Epithelial cell of proximal tubule (primary cell): ENCODE measurements around the gene GRK5. TPM values are rescaled to one million over a fixed set of nuclear protein-coding genes. Genes with fewer than 3 reads are reported as not detected.

Experiments
- DNase-seq: peaks from one replicate; pipeline ENCODE4 v3.0.0-alpha.2; 2011; ENCODE audit warnings: low read depth
- H3K4me3 ChIP-seq: 2 replicates; pipeline ENCODE4 v1.5.1; 2011; ENCODE audit warnings: low read depth, mild to moderate bottlenecking, low read length
- CTCF ChIP-seq: conservative IDR thresholded peaks from 2 replicates; pipeline ENCODE4 v1.5.1; 2012; ENCODE audit warnings: low read depth, mild to moderate bottlenecking, low read length
- total RNA-seq: library from RNA; depleted of rRNA; stranded (reverse); fragments of >200 nt; gene quantifications from 2 replicates; pipeline ENCODE4 v1.2.3, GENCODE V29; 2015

Gene GRK5
- total RNA-seq, 1 donor from 2014 or later: 2.8 TPM

GRCh38 chr10:119504651-119505050 is 297.3 kb downstream of the GRK5 start:
- DNase-seq: no peak
- no peak for TF ChIP-seq CTCF
- H3K4me3 ChIP-seq: no peak overlapping the region

DNA sequence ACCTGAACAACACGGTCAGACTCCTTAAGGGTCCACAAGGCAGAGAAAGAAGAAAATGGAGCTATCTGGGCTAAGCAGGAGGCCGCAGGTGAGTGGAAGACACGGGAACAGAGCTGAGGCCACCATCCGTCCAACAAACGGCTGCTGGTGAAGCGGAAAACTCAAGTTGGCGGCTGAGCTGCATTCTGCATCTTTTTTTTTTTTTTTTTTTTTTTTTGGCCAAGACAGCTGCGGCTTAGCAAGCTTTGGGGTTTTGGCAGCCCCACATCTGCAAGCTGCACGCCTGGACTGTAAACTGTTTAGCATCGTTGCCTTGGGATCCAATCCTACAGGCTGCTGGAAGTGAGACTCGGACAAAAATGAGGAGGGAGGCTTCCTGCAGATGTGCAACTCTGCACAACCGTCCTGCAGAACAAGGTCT is 297.8 kb downstream of the GRK5 start:
- DNase-seq: no peak
- no peak overlapping the region for H3K4me3 ChIP-seq
- no peak for TF ChIP-seq CTCF

Other genes with a start within 250 kb of the GRK5 start
- 3.9 and 8.0 TPM in 2 replicates for gene NANOS1, start 177.9 kb upstream of the GRK5 start, total RNA-seq
- 94.3 and 102 TPM in 2 replicates for gene EIF3A, start 126.8 kb upstream of the GRK5 start, total RNA-seq
- gene DENND10, start 103.5 kb upstream of the GRK5 start, total RNA-seq: 41.5 and 41.8 TPM in 2 replicates
- 17.1 and 28.9 TPM in 2 replicates for gene SFXN4, start 41.9 kb upstream of the GRK5 start, total RNA-seq
- 267 and 296 TPM in 2 replicates for gene PRDX3, start 28.8 kb upstream of the GRK5 start, total RNA-seq